Thoracic aorta (tissue), 2 donors: ENCODE measurements around the gene ANKRD29. TPM values are rescaled to one million over a fixed set of nuclear protein-coding genes. Genes with fewer than 3 reads are reported as not detected.
"Not testable (repeated sequence)": the region's sequence is repeated elsewhere in the genome, so short reads cannot be mapped to it uniquely, and the experiment has no call there.

Source experiments
- ATAC-seq: fragments of 150-250 bp; one replicate; pipeline ENCODE4 v1.8.0; 2017; ENCODE audit warnings: low read depth; ENCODE audit not compliant: insufficient number of reproducible peaks, low FRiP score
- DNase-seq: peaks from one replicate; pipeline ENCODE4 v3.0.0-alpha.2; 2020; ENCODE audit warnings: low spot score
- H3K27ac ChIP-seq, 2 donors: fragments of 200-600 bp; sonication (generic); 1 replicate in 1 of 2; 2 replicates in 1 of 2; pipeline ENCODE4 v1.5.1; 2016; ENCODE audit warnings: mild to moderate bottlenecking in 2 of 2, moderate library complexity in 2 of 2
- H3K27me3 ChIP-seq: fragments of 200-600 bp; sonication (generic); replicated peaks from 2 replicates; pipeline ENCODE4 v1.6.0; 2016; ENCODE audit warnings: mild to moderate bottlenecking; ENCODE audit not compliant: insufficient read depth
- H3K36me3 ChIP-seq: fragments of 200-600 bp; sonication (generic); one replicate; pipeline ENCODE4 v1.5.1; 2016
- H3K4me1 ChIP-seq, 2 donors: fragments of 200-600 bp; sonication (generic); 1 replicate in 1 of 2; 2 replicates in 1 of 2; pipeline versions ENCODE4 v1.5.1 to v1.6.0; 2016; ENCODE audit warnings: low read depth in 2 of 2, mild to moderate bottlenecking in 1 of 2; ENCODE audit not compliant: control insufficient read depth in 1 of 2
- H3K4me3 ChIP-seq: fragments of 200-600 bp; sonication (generic); 2 replicates; pipeline ENCODE4 v1.5.1; 2016; ENCODE audit warnings: mild to moderate bottlenecking
- H3K9me3 ChIP-seq: fragments of 200-600 bp; sonication (generic); 2 replicates; pipeline ENCODE4 v1.5.1; 2016
- CTCF ChIP-seq: fragments of 200-600 bp; sonication (generic); IDR thresholded peaks from one replicate; pipeline ENCODE4 v1.5.1; 2019; ENCODE audit warnings: antibody characterized with exemption
- total RNA-seq, 2 donors: library from RNA; depleted of rRNA; stranded (reverse); fragments of >200 nt; gene quantifications; one replicate each; pipeline versions ENCODE4 v1.1.0 to v1.2.3, GENCODE V29; 2016

ANKRD29 gene
- total RNA-seq, 2 donors from 2014 or later = 5.6 to 15.7 TPM

- DNase-seq = no peak
- Histone ChIP-seq H3K9me3 (no peaks in the 10 kb centered on the region), H3K27me3 (no peaks in the 10 kb centered on the region), H3K4me3 (no peak overlapping the region), H3K27ac (no peak overlapping the region), H3K36me3 (no peaks in the 10 kb centered on the region), H3K4me1 (no peaks in the 10 kb centered on the region)
- ATAC-seq = no peak
- no peak for TF ChIP-seq CTCF
Observed at GRCh38 chr18:23643815-23644490, 18.8 kb downstream of the ANKRD29 start.

- Histone ChIP-seq H3K27ac (no peak overlapping the region), H3K4me3 (no peak overlapping the region), H3K36me3 (no peaks in the 10 kb centered on the region), H3K9me3 (no peaks in the 10 kb centered on the region), H3K27me3 (no peaks in the 10 kb centered on the region), H3K4me1 (no peaks in the 10 kb centered on the region)
- no peak for TF ChIP-seq CTCF
- ATAC-seq (no peak), DNase-seq (no peak)
Observed at GRCh38 chr18:23641937-23642666, 20.6 kb downstream of the ANKRD29 start.

- no peak for TF ChIP-seq CTCF
- no peaks in the 10 kb centered on the region for H3K9me3 ChIP-seq
- no peak overlapping the region for H3K4me3 ChIP-seq
- no peaks in the 10 kb centered on the region for H3K36me3 ChIP-seq
- H3K27ac ChIP-seq = no peak overlapping the region
- no peaks in the 10 kb centered on the region for H3K27me3 ChIP-seq
- ATAC-seq = no peak
- no peaks in the 10 kb centered on the region for H3K4me1 ChIP-seq
- DNase-seq = no peak
Observed at GRCh38 chr18:23641143-23641720, 21.5 kb downstream of the ANKRD29 start.

GRCh38 chr18:23640052-23640451 is 22.7 kb downstream of the ANKRD29 start:
- no peak for TF ChIP-seq CTCF
- no peaks in the 10 kb centered on the region for H3K9me3 ChIP-seq
- H3K27ac ChIP-seq = no peak overlapping the region
- H3K27me3 ChIP-seq = no peaks in the 10 kb centered on the region
- DNase-seq = no peak
- no peaks in the 10 kb centered on the region for H3K36me3 ChIP-seq
- ATAC-seq = no peak
- H3K4me1 ChIP-seq = no peaks in the 10 kb centered on the region
- H3K4me3 ChIP-seq = no peak overlapping the region

- H3K4me3 ChIP-seq, ATAC-seq, H3K27me3 ChIP-seq, H3K36me3 ChIP-seq, H3K27ac ChIP-seq, H3K9me3 ChIP-seq, DNase-seq, H3K4me1 ChIP-seq: not testable (repeated sequence)
Observed at GRCh38 chr18:23636433-23636832, 26.3 kb downstream of the ANKRD29 start.
